ENCODE data around the gene TMEM11. TPM values are rescaled to one million over a fixed set of nuclear protein-coding genes. Genes with fewer than 3 reads are reported as not detected.
A peak's percentile ranks its signal among the peaks of the same experiment; 100 is the strongest.

TMEM11 gene
- polyA plus RNA-seq, 1 experiment = 69.5 TPM

DNA sequence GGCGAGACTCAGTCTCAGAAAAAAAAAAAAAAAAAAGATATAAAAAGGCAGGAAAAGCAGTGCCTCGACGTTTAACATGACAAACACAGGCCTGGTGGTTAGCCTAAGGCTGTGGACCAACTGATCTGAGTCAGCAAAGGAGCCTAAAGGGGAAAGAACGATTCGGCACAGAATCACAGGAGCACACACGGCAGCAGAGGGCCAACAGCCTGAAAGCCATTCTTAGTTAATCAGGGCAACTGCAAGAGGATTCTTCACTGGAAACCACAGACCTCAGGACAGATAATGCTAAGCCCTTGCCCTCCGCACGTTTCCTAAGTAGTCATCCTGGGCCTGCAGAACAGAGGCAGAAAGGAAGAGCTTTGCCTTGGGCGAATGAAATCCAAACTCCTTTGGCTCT, 14.7 kb downstream of the TMEM11 start:
- no peak overlapping the region for H3K4me3 ChIP-seq (ENCODE audit: low read depth, low read length)
- ChIA-PET POLR2A (no interaction called here), CTCF (interaction anchor here (1.8 kb wide), 1 partner anchor 14 kb away, joined by 5 read pairs; the partner anchor contains the start of gene TMEM11)
- TF ChIP-seq, protein P1, sequence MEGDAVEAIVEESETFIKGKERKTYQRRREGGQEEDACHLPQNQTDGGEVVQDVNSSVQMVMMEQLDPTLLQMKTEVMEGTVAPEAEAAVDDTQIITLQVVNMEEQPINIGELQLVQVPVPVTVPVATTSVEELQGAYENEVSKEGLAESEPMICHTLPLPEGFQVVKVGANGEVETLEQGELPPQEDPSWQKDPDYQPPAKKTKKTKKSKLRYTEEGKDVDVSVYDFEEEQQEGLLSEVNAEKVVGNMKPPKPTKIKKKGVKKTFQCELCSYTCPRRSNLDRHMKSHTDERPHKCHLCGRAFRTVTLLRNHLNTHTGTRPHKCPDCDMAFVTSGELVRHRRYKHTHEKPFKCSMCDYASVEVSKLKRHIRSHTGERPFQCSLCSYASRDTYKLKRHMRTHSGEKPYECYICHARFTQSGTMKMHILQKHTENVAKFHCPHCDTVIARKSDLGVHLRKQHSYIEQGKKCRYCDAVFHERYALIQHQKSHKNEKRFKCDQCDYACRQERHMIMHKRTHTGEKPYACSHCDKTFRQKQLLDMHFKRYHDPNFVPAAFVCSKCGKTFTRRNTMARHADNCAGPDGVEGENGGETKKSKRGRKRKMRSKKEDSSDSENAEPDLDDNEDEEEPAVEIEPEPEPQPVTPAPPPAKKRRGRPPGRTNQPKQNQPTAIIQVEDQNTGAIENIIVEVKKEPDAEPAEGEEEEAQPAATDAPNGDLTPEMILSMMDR (IDR thresholded peaks at IDR 0.05; ENCODE audit: insufficient read depth, low read depth, low read length) = no peak
- H3K27me3 ChIP-seq (ENCODE audit: control insufficient read depth, insufficient read depth, low read length) = no peaks in the 10 kb centered on the region
- peaks cover 19% of the 10 kb centered on the region for H3K36me3 ChIP-seq (ENCODE audit: control insufficient read depth, insufficient read depth, low read length)
- peak; percentile 83 for DNase-seq (ENCODE audit: low read depth)

DNA sequence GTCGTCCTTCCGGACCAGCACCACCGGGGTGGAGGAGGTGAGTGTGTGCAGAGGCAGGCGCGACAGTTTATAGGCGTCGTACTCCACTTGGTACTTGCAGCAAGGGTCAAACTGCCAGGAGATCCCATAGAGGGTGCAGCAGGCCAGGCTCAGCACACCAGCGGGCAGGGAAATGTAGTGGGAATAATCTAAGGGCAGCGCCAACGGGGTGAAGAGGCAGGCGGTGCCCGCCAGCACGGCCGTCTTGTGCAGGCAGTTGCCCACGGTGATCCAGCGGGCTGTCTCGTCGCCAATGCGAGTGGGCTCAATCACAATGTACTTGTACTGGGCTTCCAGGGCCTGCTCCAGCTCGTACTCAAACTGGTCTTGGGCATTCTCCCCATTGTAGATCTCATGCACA, 15.6 kb downstream of the TMEM11 start:
- Histone ChIP-seq H3K4me3 (ENCODE audit: low read depth, low read length) (no peak overlapping the region), H3K27me3 (ENCODE audit: control insufficient read depth, insufficient read depth, low read length) (no peaks in the 10 kb centered on the region), H3K36me3 (ENCODE audit: control insufficient read depth, insufficient read depth, low read length) (peaks cover 19% of the 10 kb centered on the region)
- TF ChIP-seq, protein P1 (IDR thresholded peaks at IDR 0.05; ENCODE audit: insufficient read depth, low read depth, low read length) = no peak
- ChIA-PET CTCF (no interaction called here), POLR2A (no interaction called here)
- DNase-seq (ENCODE audit: low read depth) = no peak

DNA sequence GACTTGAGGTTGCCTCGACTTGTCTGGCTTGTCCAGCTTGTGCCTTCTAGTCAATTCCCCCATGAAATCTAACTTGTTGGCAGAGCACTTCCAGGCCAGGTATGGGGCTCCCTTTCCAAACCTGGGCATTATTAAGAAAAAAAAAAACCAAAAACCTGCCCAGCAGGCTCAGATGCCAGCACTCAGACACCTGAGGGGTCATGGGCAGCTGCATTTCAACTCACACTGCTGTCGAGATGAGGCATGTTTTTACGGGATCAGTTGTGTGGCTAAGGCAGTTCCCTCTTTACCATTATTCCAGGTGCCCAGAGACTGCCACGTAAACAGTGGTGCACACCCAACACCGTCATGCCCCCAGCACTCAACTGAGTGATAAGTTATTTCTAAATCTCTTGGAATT, 17.8 kb downstream of the TMEM11 start:
- TF ChIP-seq, protein P1 (IDR thresholded peaks at IDR 0.05; ENCODE audit: insufficient read depth, low read depth, low read length) = no peak
- CTCF ChIA-PET = interaction anchor here (0.8 to 1.2 kb wide), 3 partner anchors 10 to 80 kb away, joined by 3 read pairs; no protein-coding TSS in a partner anchor
- POLR2A ChIA-PET = interaction anchor here (0.6 kb wide), 1 partner anchor 91 kb away, joined by 6 read pairs; no protein-coding TSS in a partner anchor
- Histone ChIP-seq H3K27me3 (ENCODE audit: control insufficient read depth, insufficient read depth, low read length) (no peaks in the 10 kb centered on the region), H3K4me3 (ENCODE audit: low read depth, low read length) (no peak overlapping the region), H3K36me3 (ENCODE audit: control insufficient read depth, insufficient read depth, low read length) (peaks cover 17% of the 10 kb centered on the region)
- no peak for DNase-seq (ENCODE audit: low read depth)

DNA sequence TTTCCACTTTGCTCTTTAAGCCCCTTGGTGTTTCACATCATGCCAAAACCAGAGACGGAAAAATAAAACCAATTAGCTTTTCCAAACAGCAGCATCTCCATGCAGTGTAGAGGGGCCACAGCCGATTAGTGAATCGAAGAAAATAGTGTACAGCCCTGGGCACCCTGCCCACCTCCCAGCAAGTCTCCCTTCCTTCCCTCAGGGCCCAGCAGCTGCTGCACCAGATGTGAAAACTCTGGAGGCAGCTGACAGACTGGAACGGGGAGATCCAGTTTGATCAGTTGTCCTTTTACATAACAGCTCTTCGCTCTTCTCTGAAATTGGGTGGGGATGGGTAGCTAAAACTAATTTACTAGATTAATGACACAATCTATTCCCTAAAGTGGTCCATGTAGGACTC, 19.3 kb downstream of the TMEM11 start:
- TF ChIP-seq, protein P1 (IDR thresholded peaks at IDR 0.05; ENCODE audit: insufficient read depth, low read depth, low read length) = no peak
- no peak overlapping the region for H3K4me3 ChIP-seq (ENCODE audit: low read depth, low read length)
- ChIA-PET POLR2A (no interaction called here), CTCF (interaction anchor here (1.0 to 1.7 kb wide), 5 partner anchors 16 to 77 kb away, joined by 3 to 6 read pairs (median 5); no protein-coding TSS in a partner anchor)
- DNase-seq (ENCODE audit: low read depth) = no peak
- H3K36me3 ChIP-seq (ENCODE audit: control insufficient read depth, insufficient read depth, low read length) = peaks cover 14% of the 10 kb centered on the region
- no peaks in the 10 kb centered on the region for H3K27me3 ChIP-seq (ENCODE audit: control insufficient read depth, insufficient read depth, low read length)

DNA sequence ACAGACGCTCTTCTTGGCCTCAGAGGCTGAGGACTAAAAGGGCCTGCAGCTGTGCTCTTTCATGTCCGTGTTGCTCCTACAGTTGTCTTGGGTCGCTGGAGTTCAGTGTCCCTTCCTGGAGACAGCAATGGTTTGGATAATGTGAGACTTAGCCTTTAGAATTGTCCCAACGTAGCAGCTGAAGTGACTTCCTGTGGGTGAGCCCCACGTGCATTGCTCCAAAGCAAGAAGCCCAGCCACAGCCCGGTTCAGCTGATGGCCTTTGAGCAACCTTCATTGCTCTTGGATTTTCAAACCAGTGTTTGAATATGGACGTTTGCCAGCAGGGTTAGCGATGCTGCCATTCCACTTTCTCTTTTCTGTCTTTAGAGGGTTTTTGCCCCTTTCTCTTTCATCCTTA, 19.7 kb downstream of the TMEM11 start:
- ChIA-PET POLR2A (no interaction called here), CTCF (interaction anchor here (1.2 to 1.7 kb wide), 3 partner anchors 16 to 76 kb away, joined by 4 to 6 read pairs (median 5); no protein-coding TSS in a partner anchor)
- Histone ChIP-seq H3K27me3 (ENCODE audit: control insufficient read depth, insufficient read depth, low read length) (no peaks in the 10 kb centered on the region), H3K36me3 (ENCODE audit: control insufficient read depth, insufficient read depth, low read length) (peaks cover 15% of the 10 kb centered on the region), H3K4me3 (ENCODE audit: low read depth, low read length) (no peak overlapping the region)
- TF ChIP-seq, protein P1 (IDR thresholded peaks at IDR 0.05; ENCODE audit: insufficient read depth, low read depth, low read length) = no peak
- no peak for DNase-seq (ENCODE audit: low read depth)

Measured in BJ (cell line).